Omental fat pad (tissue), 4 donors: ENCODE results near the gene SHC2. TPM values are rescaled to one million over a fixed set of nuclear protein-coding genes. Genes with fewer than 3 reads are reported as not detected.

Source experiments
- ATAC-seq: fragments of 150-250 bp; one replicate; pipeline ENCODE4 v1.9.1; 2016; ENCODE audit warnings: mild to moderate bottlenecking, moderate library complexity; ENCODE audit not compliant: low FRiP score
- DNase-seq: peaks from one replicate; pipeline ENCODE4 v3.0.0-alpha.2; 2019; ENCODE audit warnings: low spot score
- total RNA-seq, 4 donors: library from RNA; depleted of rRNA; stranded (reverse); fragments of >200 nt; gene quantifications; one replicate each; pipeline ENCODE4 v1.1.0, GENCODE V29; 2016
- TF ChIP-seq, protein P1 (sequence below), 3 donors: fragments of 450-650 bp; IDR thresholded peaks; one replicate each; pipeline ENCODE4 v1.5.1; 2016 to 2017; ENCODE audit warnings: antibody characterized with exemption in 3 of 3, mild to moderate bottlenecking in 3 of 3, moderate library complexity in 2 of 3

The SHC2 gene
- total RNA-seq, 4 donors from 2014 or later, result 11.7 to 27.1 (median 18.8) TPM

DNA sequence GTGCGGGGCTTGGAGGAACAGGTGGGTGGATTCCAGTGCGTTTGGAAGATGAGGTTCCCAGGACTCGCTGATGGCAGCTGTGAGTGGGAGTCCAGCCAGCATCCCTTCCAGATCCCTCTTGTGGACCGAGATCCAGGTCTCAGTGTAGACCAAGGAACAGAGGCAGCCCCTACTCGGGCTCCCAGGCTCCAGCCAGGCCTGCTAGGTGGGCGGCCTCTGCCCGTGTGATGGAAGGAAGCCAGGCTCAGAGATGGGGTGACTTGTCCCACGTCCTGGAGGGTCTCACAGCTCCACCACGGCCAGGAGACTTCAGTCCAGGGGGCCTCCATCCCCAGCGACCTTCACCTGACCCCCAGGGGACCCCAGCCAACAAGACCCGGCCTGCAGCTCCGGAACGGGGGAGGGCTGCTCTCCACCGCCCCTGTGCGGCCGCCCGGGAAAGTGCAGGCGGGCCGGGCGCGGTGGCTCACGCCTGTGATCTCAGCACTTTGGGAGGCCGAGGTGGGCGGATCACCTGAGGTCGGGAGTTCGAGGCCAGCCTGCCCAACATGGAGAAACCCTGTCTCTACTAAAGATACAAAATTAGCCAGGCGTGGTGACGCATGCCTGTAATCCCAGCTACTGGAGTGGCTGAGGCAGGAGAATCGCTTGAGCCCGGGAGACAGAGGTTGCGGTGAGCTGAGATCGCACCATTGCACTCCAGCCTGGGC lies 34.7 kb upstream of the SHC2 start:
- TF ChIP-seq, protein P1, sequence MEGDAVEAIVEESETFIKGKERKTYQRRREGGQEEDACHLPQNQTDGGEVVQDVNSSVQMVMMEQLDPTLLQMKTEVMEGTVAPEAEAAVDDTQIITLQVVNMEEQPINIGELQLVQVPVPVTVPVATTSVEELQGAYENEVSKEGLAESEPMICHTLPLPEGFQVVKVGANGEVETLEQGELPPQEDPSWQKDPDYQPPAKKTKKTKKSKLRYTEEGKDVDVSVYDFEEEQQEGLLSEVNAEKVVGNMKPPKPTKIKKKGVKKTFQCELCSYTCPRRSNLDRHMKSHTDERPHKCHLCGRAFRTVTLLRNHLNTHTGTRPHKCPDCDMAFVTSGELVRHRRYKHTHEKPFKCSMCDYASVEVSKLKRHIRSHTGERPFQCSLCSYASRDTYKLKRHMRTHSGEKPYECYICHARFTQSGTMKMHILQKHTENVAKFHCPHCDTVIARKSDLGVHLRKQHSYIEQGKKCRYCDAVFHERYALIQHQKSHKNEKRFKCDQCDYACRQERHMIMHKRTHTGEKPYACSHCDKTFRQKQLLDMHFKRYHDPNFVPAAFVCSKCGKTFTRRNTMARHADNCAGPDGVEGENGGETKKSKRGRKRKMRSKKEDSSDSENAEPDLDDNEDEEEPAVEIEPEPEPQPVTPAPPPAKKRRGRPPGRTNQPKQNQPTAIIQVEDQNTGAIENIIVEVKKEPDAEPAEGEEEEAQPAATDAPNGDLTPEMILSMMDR (IDR thresholded peaks at IDR 0.05), result peak in 1 of 3 donors; percentile 33
- no peak for DNase-seq
- ATAC-seq, result peak; percentile 35

DNA sequence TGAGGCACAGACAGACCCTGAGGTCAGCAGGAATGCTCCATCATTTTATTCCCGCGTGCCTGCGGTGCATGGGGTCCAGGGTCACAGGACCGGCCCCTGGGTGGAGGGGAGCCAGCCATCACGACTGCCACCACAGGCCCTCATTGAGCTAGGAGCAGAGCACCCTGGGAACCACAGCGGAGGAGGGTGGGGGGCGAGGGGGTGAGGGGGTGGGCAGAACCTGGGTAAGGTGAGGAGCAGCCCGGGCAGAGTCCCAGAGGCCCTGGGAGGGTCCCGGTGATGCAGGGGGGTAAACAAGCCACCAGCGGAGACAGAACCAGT lies 34.2 kb upstream of the SHC2 start:
- TF ChIP-seq, protein P1 (IDR thresholded peaks at IDR 0.05), result no peak
- no peak for DNase-seq
- no peak for ATAC-seq

DNA sequence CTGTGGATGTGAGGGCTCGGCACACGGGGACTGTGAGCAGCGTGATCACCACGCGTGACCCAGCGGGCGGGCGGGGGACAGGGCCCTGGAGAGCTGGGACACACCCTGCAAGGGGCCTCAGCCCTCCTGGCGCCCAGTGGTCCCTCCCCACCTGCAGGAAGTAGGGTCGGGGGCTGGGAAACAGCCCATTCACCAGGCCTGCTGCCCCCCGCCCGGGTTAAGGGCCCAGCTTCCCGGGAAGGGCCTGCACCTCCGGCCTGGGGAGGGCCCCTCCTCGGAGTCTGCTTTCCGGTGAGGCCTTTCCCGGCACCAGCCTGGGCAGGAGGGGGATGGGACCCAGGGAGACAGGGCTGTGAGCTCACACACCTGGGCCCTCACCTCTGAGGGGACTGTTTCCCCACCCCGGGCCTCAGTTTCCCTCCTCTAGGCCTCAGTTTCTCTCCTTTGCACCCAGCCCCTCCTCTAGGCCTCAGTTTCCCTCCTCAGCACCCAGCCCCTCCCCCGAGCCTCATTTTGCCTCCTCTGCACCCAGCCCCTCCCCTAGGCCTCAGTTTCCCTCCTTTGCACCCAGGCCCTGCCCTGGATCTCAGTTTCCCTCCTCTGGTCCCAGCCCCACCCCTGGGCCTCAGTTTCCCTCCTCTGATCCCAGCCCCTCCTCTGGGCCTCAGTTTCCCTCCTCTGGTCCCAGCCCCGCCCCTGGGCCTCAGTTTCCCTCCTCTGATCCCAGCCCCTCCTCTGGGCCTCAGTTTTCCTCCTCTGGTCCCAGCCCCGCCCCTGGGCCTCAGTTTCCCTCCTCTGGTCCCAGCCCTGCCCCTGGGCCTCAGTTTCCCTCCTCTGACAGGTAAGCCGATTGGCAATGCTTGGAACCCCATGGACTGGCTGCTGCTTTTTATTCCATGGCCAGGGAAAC lies 33.6 kb upstream of the SHC2 start:
- TF ChIP-seq, protein P1 (IDR thresholded peaks at IDR 0.05), result no peak
- DNase-seq (no peak), ATAC-seq (no peak)

DNA sequence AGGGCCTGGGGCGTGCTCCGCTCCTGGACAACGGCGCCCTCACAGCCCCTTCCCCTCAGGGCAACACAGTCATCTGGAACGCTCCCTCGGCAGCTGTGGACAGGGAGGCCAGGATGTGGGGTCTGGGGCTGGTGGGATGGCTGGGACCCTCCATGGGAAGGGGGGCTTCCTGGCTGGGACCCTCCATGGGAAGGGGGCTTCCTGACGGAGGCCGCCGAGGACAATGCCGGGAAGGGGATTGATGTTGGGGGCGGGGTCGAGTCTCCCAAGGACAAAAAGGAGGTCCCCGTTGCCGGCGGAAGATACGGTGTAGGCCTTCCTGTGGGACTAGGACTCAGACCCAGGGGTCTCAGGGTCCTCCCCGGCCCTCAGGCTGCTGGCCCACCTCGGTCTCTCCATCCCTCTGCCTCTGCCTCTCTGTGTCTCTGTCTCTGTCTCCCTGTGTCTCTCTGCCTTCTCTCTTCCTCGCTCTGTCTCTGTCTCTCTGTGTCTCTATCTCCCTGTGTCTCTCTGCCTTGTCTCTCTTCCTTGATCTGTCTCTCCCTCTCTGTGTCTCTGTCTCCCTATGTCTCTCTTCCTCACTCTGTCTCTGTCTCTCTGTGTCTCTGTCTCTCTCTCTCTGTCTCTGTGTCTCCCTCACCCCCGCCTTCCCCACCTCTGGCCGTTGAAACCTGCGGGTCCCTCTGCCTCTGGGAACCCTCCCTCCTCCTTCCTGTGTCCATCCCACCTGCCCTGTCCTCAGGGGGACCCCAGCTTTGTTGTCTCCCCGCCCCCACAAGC lies 32.7 kb upstream of the SHC2 start:
- no peak for DNase-seq
- ATAC-seq, result no peak
- TF ChIP-seq, protein P1 (IDR thresholded peaks at IDR 0.05), result no peak

DNA sequence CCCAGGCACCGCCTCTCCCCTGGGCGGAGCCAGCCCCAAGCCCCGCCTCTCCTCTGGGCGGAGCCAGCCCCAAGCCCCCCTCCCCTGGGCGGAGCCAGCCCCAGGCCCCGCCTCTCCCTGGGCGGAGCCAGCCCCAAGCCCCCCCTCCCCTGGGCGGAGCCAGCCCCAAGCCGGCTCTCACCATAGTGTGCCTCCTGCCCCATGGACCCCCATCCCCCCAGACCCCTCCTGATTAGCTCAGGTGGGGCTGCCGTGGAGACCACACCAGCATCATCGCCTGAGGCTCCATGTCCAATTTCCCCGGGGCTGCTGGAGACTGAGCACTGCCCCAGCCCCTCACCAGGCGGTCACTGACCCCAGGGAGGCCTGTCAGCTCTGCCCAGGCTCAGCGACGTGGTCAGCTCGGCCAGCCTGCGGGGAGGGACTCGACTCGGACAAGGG lies 31.3 kb upstream of the SHC2 start:
- no peak for DNase-seq
- TF ChIP-seq, protein P1 (IDR thresholded peaks at IDR 0.05), result no peak
- ATAC-seq, result no peak

DNA sequence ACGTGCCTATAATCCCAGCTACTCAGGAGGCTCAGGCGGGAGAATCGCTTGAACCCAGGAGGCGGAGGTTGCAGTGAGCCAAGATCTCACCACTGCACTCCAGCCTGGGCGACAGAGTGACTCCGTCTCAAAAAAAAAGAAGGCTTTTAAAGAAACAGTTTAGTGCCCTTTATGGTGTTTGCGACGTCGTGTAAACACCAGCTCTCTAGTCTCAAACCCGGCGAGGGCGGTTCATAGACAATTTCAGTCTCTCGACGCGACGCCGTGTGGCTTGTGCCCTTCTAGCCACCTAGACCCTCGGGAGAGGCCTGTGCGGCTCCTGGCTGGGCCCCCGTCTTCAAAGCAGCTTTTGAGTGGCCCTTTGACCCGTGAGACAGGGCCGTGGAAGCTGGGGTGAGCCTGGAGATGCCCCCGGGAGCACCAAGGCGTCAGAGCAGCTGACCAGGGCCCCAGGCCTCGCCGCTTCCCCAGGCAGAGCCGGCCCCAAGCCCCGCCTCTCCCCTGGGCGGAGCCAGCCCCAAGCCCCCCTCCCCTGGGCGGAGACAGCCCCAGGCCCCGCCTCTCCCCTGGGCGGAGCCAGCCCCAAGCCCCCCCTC lies 30.4 kb upstream of the SHC2 start:
- TF ChIP-seq, protein P1 (IDR thresholded peaks at IDR 0.05), result no peak
- DNase-seq (no peak), ATAC-seq (no peak)
